Hepatocyte (in vitro differentiated cells): Measurements from ENCODE around the gene ZNF282. TPM values are rescaled to one million over a fixed set of nuclear protein-coding genes. Genes with fewer than 3 reads are reported as not detected.

Experiments
- DNase-seq: peaks from one replicate; pipeline ENCODE4 v3.0.0-alpha.2; 2016; ENCODE audit warnings: low spot score
- H2AFZ ChIP-seq: fragments of 200-600 bp; sonication (generic); 2 replicates; pipeline ENCODE4 v1.6.0; 2016; ENCODE audit warnings: antibody characterized with exemption, mild to moderate bottlenecking
- H3K27ac ChIP-seq: fragments of 200-600 bp; sonication (generic); 2 replicates; pipeline ENCODE4 v1.5.1; 2016; ENCODE audit warnings: mild to moderate bottlenecking
- H3K27me3 ChIP-seq: fragments of 200-600 bp; sonication (generic); 2 replicates; pipeline ENCODE4 v1.6.1; 2016
- H3K36me3 ChIP-seq: fragments of 200-600 bp; sonication (generic); replicated peaks from 2 replicates; pipeline ENCODE4 v1.5.1; 2016; ENCODE audit warnings: low read depth; ENCODE audit not compliant: insufficient read depth
- H3K4me1 ChIP-seq: fragments of 200-600 bp; sonication (generic); 2 replicates; pipeline ENCODE4 v1.5.1; 2016; ENCODE audit warnings: mild to moderate bottlenecking, moderate library complexity; ENCODE audit not compliant: insufficient read depth
- H3K4me2 ChIP-seq: fragments of 200-600 bp; sonication (generic); 2 replicates; pipeline ENCODE4 v1.6.0; 2016
- H3K4me3 ChIP-seq: fragments of 200-600 bp; sonication (generic); 2 replicates; pipeline ENCODE4 v1.5.1; 2016; ENCODE audit warnings: mild to moderate bottlenecking
- H3K79me2 ChIP-seq: fragments of 200-600 bp; sonication (generic); 2 replicates; pipeline ENCODE4 v1.6.0; 2017; ENCODE audit warnings: mild to moderate bottlenecking
- H3K9me2 ChIP-seq: fragments of 200-600 bp; sonication (generic); replicated peaks from 2 replicates; pipeline ENCODE4 v1.6.0; 2017; ENCODE audit warnings: mild to moderate bottlenecking; ENCODE audit not compliant: insufficient read depth
- H3K9me3 ChIP-seq: fragments of 200-600 bp; sonication (generic); 2 replicates; pipeline ENCODE4 v1.5.1; 2016; ENCODE audit warnings: low read depth, mild to moderate bottlenecking
- H4K20me1 ChIP-seq: fragments of 200-600 bp; sonication (generic); 2 replicates; pipeline ENCODE4 v1.6.0; 2016; ENCODE audit warnings: mild to moderate bottlenecking; ENCODE audit not compliant: insufficient read depth, poor library complexity, severe bottlenecking
- EZH2 ChIP-seq: fragments of 200-600 bp; sonication (generic); IDR thresholded peaks from 2 replicates; pipeline ENCODE4 v1.6.1; 2016; ENCODE audit warnings: antibody characterized with exemption, mild to moderate bottlenecking, borderline replicate concordance
- EZH2phosphoT487 ChIP-seq: fragments of 200-600 bp; sonication (generic); IDR thresholded peaks from one replicate; pipeline ENCODE4 v1.6.1; 2018; ENCODE audit warnings: antibody characterized with exemption, mild to moderate bottlenecking, low read depth, moderate library complexity; ENCODE audit not compliant: unreplicated experiment, severe bottlenecking
- WGBS: methylation state at CpG from one replicate; pipeline ENCODE4 v1.1.6; 2016; ENCODE audit warnings: low lambda C conversion rate; ENCODE audit errors: missing lambda C conversion rate; 5-methylcytosine and 5-hydroxymethylcytosine counted together
- polyA plus RNA-seq: library from polyadenylated mRNA; unstranded; fragments of >200 nt; fragmentation: Nextera tagmentation; extraction: Ambion mirVana; gene quantifications from 2 replicates; pipeline ENCODE4 v1.2.1, GENCODE V29; 2016
- total RNA-seq: library from RNA; depleted of rRNA; stranded (reverse); fragments of >200 nt; gene quantifications from 2 replicates; pipeline ENCODE4 v1.2.3, GENCODE V29; 2014
- TF ChIP-seq, protein P1 (sequence below): fragments of 200-600 bp; sonication (generic); IDR thresholded peaks from 2 replicates; pipeline ENCODE4 v1.5.1; 2016; ENCODE audit warnings: antibody characterized with exemption, mild to moderate bottlenecking; ENCODE audit not compliant: poor library complexity

ZNF282 gene
- total and polyA plus RNA-seq, 2 experiments from 2014 or later: 10.8 to 16.7 TPM

DNA sequence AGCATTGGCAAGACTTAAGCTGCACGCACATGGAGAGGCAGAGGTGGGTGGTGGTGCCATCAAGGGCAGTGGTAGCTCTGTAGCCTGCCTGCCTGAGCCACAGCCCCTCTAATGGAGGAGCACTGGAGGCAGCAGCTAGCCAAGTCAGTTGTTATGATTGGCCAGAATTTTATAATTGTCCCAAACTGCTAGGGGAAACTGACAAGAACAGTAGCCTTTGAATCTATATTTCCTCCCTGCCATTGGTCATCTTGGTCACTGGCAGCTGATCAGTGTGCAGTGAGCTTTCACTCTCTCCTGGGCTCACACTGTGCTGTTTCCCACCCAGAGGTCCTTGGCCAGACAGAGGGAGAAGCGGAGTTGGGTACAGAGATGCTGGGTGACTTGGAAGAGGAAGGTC, 57.0 kb downstream of the ZNF282 start:
- DNase-seq: no peak
- H3K79me2 ChIP-seq: peaks cover 22% of the 10 kb centered on the region
- H3K4me1 ChIP-seq: no peaks in the 10 kb centered on the region
- H4K20me1 ChIP-seq: peaks cover 2% of the 10 kb centered on the region
- no peaks in the 10 kb centered on the region for H3K9me3 ChIP-seq
- no peak overlapping the region for H3K27ac ChIP-seq
- H3K4me3 ChIP-seq: no peak overlapping the region
- 96% methylated on average over 2 of the region's 2 CpGs for WGBS
- no peaks in the 10 kb centered on the region for H3K9me2 ChIP-seq
- no peak for TF ChIP-seq EZH2
- TF ChIP-seq, protein P1, sequence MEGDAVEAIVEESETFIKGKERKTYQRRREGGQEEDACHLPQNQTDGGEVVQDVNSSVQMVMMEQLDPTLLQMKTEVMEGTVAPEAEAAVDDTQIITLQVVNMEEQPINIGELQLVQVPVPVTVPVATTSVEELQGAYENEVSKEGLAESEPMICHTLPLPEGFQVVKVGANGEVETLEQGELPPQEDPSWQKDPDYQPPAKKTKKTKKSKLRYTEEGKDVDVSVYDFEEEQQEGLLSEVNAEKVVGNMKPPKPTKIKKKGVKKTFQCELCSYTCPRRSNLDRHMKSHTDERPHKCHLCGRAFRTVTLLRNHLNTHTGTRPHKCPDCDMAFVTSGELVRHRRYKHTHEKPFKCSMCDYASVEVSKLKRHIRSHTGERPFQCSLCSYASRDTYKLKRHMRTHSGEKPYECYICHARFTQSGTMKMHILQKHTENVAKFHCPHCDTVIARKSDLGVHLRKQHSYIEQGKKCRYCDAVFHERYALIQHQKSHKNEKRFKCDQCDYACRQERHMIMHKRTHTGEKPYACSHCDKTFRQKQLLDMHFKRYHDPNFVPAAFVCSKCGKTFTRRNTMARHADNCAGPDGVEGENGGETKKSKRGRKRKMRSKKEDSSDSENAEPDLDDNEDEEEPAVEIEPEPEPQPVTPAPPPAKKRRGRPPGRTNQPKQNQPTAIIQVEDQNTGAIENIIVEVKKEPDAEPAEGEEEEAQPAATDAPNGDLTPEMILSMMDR: no peak
- no peak for TF ChIP-seq EZH2phosphoT487
- no peaks in the 10 kb centered on the region for H3K27me3 ChIP-seq
- H2AFZ ChIP-seq: no peak overlapping the region
- H3K36me3 ChIP-seq: no peaks in the 10 kb centered on the region
- H3K4me2 ChIP-seq: no peak overlapping the region

DNA sequence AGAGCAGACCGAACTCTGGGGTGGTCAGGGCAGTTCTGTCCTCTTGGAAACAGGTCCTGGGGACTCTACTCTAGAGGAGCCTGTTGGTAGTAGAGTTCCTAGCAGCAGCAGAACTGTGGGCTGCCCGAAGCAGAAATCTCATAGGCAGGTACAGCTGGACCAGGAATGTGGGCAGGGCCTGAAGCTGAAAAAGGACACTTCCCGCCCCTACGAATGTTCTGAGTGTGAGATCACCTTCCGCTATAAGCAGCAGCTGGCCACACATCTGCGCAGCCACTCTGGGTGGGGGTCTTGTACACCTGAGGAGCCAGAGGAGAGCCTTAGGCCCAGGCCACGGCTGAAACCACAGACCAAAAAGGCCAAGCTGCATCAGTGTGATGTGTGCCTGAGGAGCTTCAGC, 58.3 kb downstream of the ZNF282 start:
- Histone ChIP-seq H3K4me1 (no peaks in the 10 kb centered on the region), H3K36me3 (no peaks in the 10 kb centered on the region), H2AFZ (no peak overlapping the region), H3K9me3 (no peaks in the 10 kb centered on the region), H3K79me2 (peaks cover 9% of the 10 kb centered on the region), H3K4me2 (no peak overlapping the region), H3K9me2 (no peaks in the 10 kb centered on the region), H4K20me1 (no peaks in the 10 kb centered on the region), H3K4me3 (no peak overlapping the region), H3K27me3 (no peaks in the 10 kb centered on the region), H3K27ac (no peak overlapping the region)
- TF ChIP-seq EZH2phosphoT487 (no peak), EZH2 (no peak)
- TF ChIP-seq, protein P1: no peak
- WGBS: 90% methylated on average over 7 of the region's 7 CpGs
- no peak for DNase-seq

DNA sequence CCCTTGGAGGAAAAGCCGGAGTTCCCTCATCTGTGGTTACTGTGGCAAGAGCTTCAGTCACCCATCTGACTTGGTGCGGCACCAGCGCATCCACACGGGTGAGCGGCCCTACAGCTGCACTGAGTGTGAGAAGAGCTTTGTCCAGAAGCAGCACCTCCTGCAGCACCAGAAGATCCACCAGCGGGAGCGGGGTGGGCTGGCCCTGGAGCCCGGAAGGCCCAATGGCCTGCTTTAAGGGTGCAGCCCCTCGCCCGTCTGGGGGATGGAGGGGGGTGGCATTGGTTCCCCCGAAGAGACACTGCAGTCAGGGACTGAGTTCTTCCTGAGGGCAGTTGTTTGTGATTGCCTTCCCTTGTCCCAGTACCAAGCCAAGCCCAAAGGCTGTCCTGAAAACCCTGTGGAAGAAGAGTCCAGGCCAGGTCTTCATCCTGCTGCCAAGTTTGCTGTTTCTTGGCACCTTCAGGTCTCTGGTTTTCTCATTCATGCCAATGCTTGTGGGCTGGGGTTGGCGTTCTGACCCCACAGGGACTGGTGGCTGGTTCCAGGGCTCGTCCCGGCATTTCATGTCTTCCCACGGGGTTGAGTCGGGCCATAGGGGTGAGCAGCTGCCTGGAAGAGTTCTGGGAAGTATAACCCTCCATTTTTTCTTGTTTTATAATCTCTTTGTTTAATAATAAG, 59.0 kb downstream of the ZNF282 start:
- H3K36me3 ChIP-seq: no peaks in the 10 kb centered on the region
- H3K79me2 ChIP-seq: peaks cover 4% of the 10 kb centered on the region
- H3K9me2 ChIP-seq: no peaks in the 10 kb centered on the region
- no peak overlapping the region for H3K4me3 ChIP-seq
- no peak for DNase-seq
- H3K4me1 ChIP-seq: no peaks in the 10 kb centered on the region
- no peak overlapping the region for H3K4me2 ChIP-seq
- no peaks in the 10 kb centered on the region for H3K9me3 ChIP-seq
- H4K20me1 ChIP-seq: no peaks in the 10 kb centered on the region
- no peaks in the 10 kb centered on the region for H3K27me3 ChIP-seq
- no peak overlapping the region for H2AFZ ChIP-seq
- H3K27ac ChIP-seq: no peak overlapping the region
- 97% methylated on average over 16 of the region's 16 CpGs for WGBS
- TF ChIP-seq EZH2phosphoT487: no peak
- TF ChIP-seq EZH2: no peak
- TF ChIP-seq, protein P1: no peak
